Hepatocyte (in vitro differentiated cells): ENCODE measurements around the gene JARID2. TPM values are rescaled to one million over a fixed set of nuclear protein-coding genes. Genes with fewer than 3 reads are reported as not detected.
A peak's percentile ranks its signal among the peaks of the same experiment; 100 is the strongest.

Source experiments
- DNase-seq: peaks from one replicate; pipeline ENCODE4 v3.0.0-alpha.2; 2016; ENCODE audit warnings: low spot score
- H2AFZ ChIP-seq: fragments of 200-600 bp; sonication (generic); 2 replicates; pipeline ENCODE4 v1.6.0; 2016; ENCODE audit warnings: antibody characterized with exemption, mild to moderate bottlenecking
- H3K27ac ChIP-seq: fragments of 200-600 bp; sonication (generic); 2 replicates; pipeline ENCODE4 v1.5.1; 2016; ENCODE audit warnings: mild to moderate bottlenecking
- H3K27me3 ChIP-seq: fragments of 200-600 bp; sonication (generic); 2 replicates; pipeline ENCODE4 v1.6.1; 2016
- H3K36me3 ChIP-seq: fragments of 200-600 bp; sonication (generic); replicated peaks from 2 replicates; pipeline ENCODE4 v1.5.1; 2016; ENCODE audit warnings: low read depth; ENCODE audit not compliant: insufficient read depth
- H3K4me1 ChIP-seq: fragments of 200-600 bp; sonication (generic); 2 replicates; pipeline ENCODE4 v1.5.1; 2016; ENCODE audit warnings: mild to moderate bottlenecking, moderate library complexity; ENCODE audit not compliant: insufficient read depth
- H3K4me2 ChIP-seq: fragments of 200-600 bp; sonication (generic); 2 replicates; pipeline ENCODE4 v1.6.0; 2016
- H3K4me3 ChIP-seq: fragments of 200-600 bp; sonication (generic); 2 replicates; pipeline ENCODE4 v1.5.1; 2016; ENCODE audit warnings: mild to moderate bottlenecking
- H3K79me2 ChIP-seq: fragments of 200-600 bp; sonication (generic); 2 replicates; pipeline ENCODE4 v1.6.0; 2017; ENCODE audit warnings: mild to moderate bottlenecking
- H3K9me2 ChIP-seq: fragments of 200-600 bp; sonication (generic); replicated peaks from 2 replicates; pipeline ENCODE4 v1.6.0; 2017; ENCODE audit warnings: mild to moderate bottlenecking; ENCODE audit not compliant: insufficient read depth
- H3K9me3 ChIP-seq: fragments of 200-600 bp; sonication (generic); 2 replicates; pipeline ENCODE4 v1.5.1; 2016; ENCODE audit warnings: low read depth, mild to moderate bottlenecking
- H4K20me1 ChIP-seq: fragments of 200-600 bp; sonication (generic); 2 replicates; pipeline ENCODE4 v1.6.0; 2016; ENCODE audit warnings: mild to moderate bottlenecking; ENCODE audit not compliant: insufficient read depth, poor library complexity, severe bottlenecking
- CTCF ChIP-seq: fragments of 200-600 bp; sonication (generic); IDR thresholded peaks from 2 replicates; pipeline ENCODE4 v1.5.1; 2016; ENCODE audit warnings: antibody characterized with exemption, mild to moderate bottlenecking; ENCODE audit not compliant: poor library complexity
- EZH2 ChIP-seq: fragments of 200-600 bp; sonication (generic); IDR thresholded peaks from 2 replicates; pipeline ENCODE4 v1.6.1; 2016; ENCODE audit warnings: antibody characterized with exemption, mild to moderate bottlenecking, borderline replicate concordance
- EZH2phosphoT487 ChIP-seq: fragments of 200-600 bp; sonication (generic); IDR thresholded peaks from one replicate; pipeline ENCODE4 v1.6.1; 2018; ENCODE audit warnings: antibody characterized with exemption, mild to moderate bottlenecking, low read depth, moderate library complexity; ENCODE audit not compliant: unreplicated experiment, severe bottlenecking
- WGBS: methylation state at CpG from one replicate; pipeline ENCODE4 v1.1.6; 2016; ENCODE audit warnings: low lambda C conversion rate; ENCODE audit errors: missing lambda C conversion rate; 5-methylcytosine and 5-hydroxymethylcytosine counted together
- polyA plus RNA-seq: library from polyadenylated mRNA; unstranded; fragments of >200 nt; fragmentation: Nextera tagmentation; extraction: Ambion mirVana; gene quantifications from 2 replicates; pipeline ENCODE4 v1.2.1, GENCODE V29; 2016
- total RNA-seq: library from RNA; depleted of rRNA; stranded (reverse); fragments of >200 nt; gene quantifications from 2 replicates; pipeline ENCODE4 v1.2.3, GENCODE V29; 2014

JARID2 gene
- total and polyA plus RNA-seq, 2 experiments from 2014 or later = 4.6 to 11.6 TPM

GRCh38 chr6:15409301-15410125, 163.6 kb downstream of the JARID2 start:
- no peak overlapping the region for H3K4me3 ChIP-seq
- H3K27me3 ChIP-seq = no peaks in the 10 kb centered on the region
- TF ChIP-seq EZH2 = no peak
- TF ChIP-seq EZH2phosphoT487 = no peak
- TF ChIP-seq CTCF = no peak
- H3K4me1 ChIP-seq = peaks cover 28% of the 10 kb centered on the region
- WGBS = 21% methylated on average over 6 of the region's 6 CpGs
- peak overlapping the region; percentile 52 for H3K4me2 ChIP-seq
- no peaks in the 10 kb centered on the region for H4K20me1 ChIP-seq
- H3K9me2 ChIP-seq = no peaks in the 10 kb centered on the region
- no peak for DNase-seq
- H3K9me3 ChIP-seq = no peaks in the 10 kb centered on the region
- H2AFZ ChIP-seq = no peak overlapping the region
- peaks cover 62% of the 10 kb centered on the region for H3K79me2 ChIP-seq
- no peaks in the 10 kb centered on the region for H3K36me3 ChIP-seq
- no peak overlapping the region for H3K27ac ChIP-seq

GRCh38 chr6:15410126-15410391, 164.2 kb downstream of the JARID2 start:
- no peak overlapping the region for H3K4me2 ChIP-seq
- no peak overlapping the region for H3K4me3 ChIP-seq
- WGBS = 53% methylated on average over 5 of the region's 5 CpGs
- no peaks in the 10 kb centered on the region for H3K9me3 ChIP-seq
- peaks cover 57% of the 10 kb centered on the region for H3K79me2 ChIP-seq
- H3K36me3 ChIP-seq = no peaks in the 10 kb centered on the region
- H2AFZ ChIP-seq = no peak overlapping the region
- no peaks in the 10 kb centered on the region for H3K9me2 ChIP-seq
- no peak overlapping the region for H3K27ac ChIP-seq
- DNase-seq = no peak
- TF ChIP-seq EZH2 (no peak), EZH2phosphoT487 (no peak), CTCF (no peak)
- no peaks in the 10 kb centered on the region for H4K20me1 ChIP-seq
- H3K27me3 ChIP-seq = no peaks in the 10 kb centered on the region
- peaks cover 29% of the 10 kb centered on the region for H3K4me1 ChIP-seq

GRCh38 chr6:15410752-15411151, 164.9 kb downstream of the JARID2 start:
- Histone ChIP-seq H4K20me1 (no peaks in the 10 kb centered on the region), H2AFZ (no peak overlapping the region), H3K36me3 (no peaks in the 10 kb centered on the region), H3K27ac (no peak overlapping the region), H3K9me3 (no peaks in the 10 kb centered on the region), H3K4me3 (no peak overlapping the region), H3K27me3 (no peaks in the 10 kb centered on the region), H3K9me2 (no peaks in the 10 kb centered on the region), H3K79me2 (peaks cover 50% of the 10 kb centered on the region), H3K4me1 (peaks cover 29% of the 10 kb centered on the region), H3K4me2 (no peak overlapping the region)
- 63% methylated on average over 1 of the region's 1 CpG for WGBS
- DNase-seq = no peak
- TF ChIP-seq CTCF (no peak), EZH2 (no peak), EZH2phosphoT487 (no peak)

- Histone ChIP-seq H3K4me3 (no peak overlapping the region), H2AFZ (no peak overlapping the region), H3K36me3 (no peaks in the 10 kb centered on the region), H3K9me2 (no peaks in the 10 kb centered on the region), H3K9me3 (no peaks in the 10 kb centered on the region), H4K20me1 (no peaks in the 10 kb centered on the region), H3K27ac (no peak overlapping the region), H3K79me2 (peaks cover 41% of the 10 kb centered on the region), H3K4me2 (no peak overlapping the region), H3K4me1 (peaks cover 29% of the 10 kb centered on the region), H3K27me3 (no peaks in the 10 kb centered on the region)
- TF ChIP-seq CTCF = no peak
- no peak for TF ChIP-seq EZH2
- TF ChIP-seq EZH2phosphoT487 = no peak
- no peak for DNase-seq
- 75% methylated on average over 2 of the region's 2 CpGs for WGBS
Measured at GRCh38 chr6:15411766-15412165, 165.9 kb downstream of the JARID2 start.
